H9 (cell line): Measurements from ENCODE around the gene ZNF521. TPM values are rescaled to one million over a fixed set of nuclear protein-coding genes. Genes with fewer than 3 reads are reported as not detected.
A peak's percentile ranks its signal among the peaks of the same experiment; 100 is the strongest.
"Not testable (repeated sequence)": the region's sequence is repeated elsewhere in the genome, so short reads cannot be mapped to it uniquely, and the experiment has no call there.

ENCODE experiments used
- DNase-seq: peaks from one replicate; pipeline ENCODE4 v3.0.0-alpha.2; 2017
- H2AFZ ChIP-seq: one replicate; pipeline ENCODE4 v1.6.1; 2013; ENCODE audit warnings: mild to moderate bottlenecking, low read length, control low read depth, moderate library complexity
- H2AK5ac ChIP-seq: 2 replicates; pipeline ENCODE4 v1.6.1; 2013; ENCODE audit warnings: low read length, control low read depth, mixed read lengths; ENCODE audit not compliant: insufficient read length
- H2BK120ac ChIP-seq: one replicate; pipeline ENCODE4 v1.6.1; 2013; ENCODE audit warnings: low read depth, mild to moderate bottlenecking, low read length, control low read depth, inconsistent platforms; ENCODE audit not compliant: poor library complexity, severe bottlenecking
- H2BK12ac ChIP-seq: 2 replicates; pipeline ENCODE4 v1.6.1; 2013; ENCODE audit warnings: low read length, control low read depth, mixed read lengths, low read depth; ENCODE audit not compliant: insufficient read length
- H2BK15ac ChIP-seq: 2 replicates; pipeline ENCODE4 v1.6.1; 2013; ENCODE audit warnings: low read depth, low read length, control low read depth
- H2BK20ac ChIP-seq: one replicate; pipeline ENCODE4 v1.6.1; 2013; ENCODE audit warnings: low read depth, mild to moderate bottlenecking, low read length, control low read depth, inconsistent platforms; ENCODE audit not compliant: poor library complexity, severe bottlenecking
- H2BK5ac ChIP-seq: 2 replicates; pipeline ENCODE4 v1.6.1; 2013; ENCODE audit warnings: low read length, control low read depth, mixed read lengths; ENCODE audit not compliant: insufficient read length
- H3K14ac ChIP-seq: 2 replicates; pipeline ENCODE4 v1.6.1; 2013; ENCODE audit warnings: low read length, control low read depth; ENCODE audit not compliant: insufficient read depth
- H3K18ac ChIP-seq: 2 replicates; pipeline ENCODE4 v1.6.1; 2013; ENCODE audit warnings: low read depth, mild to moderate bottlenecking, mixed read lengths, low read length, control low read depth; ENCODE audit not compliant: insufficient read length
- H3K23ac ChIP-seq: 2 replicates; pipeline ENCODE4 v1.6.1; 2013; ENCODE audit warnings: low read length, control low read depth, mixed read lengths, low read depth; ENCODE audit not compliant: insufficient read length
- H3K23me2 ChIP-seq: 2 replicates; pipeline ENCODE4 v1.6.1; 2013; ENCODE audit warnings: low read depth, mild to moderate bottlenecking, mixed read lengths, low read length, control low read depth; ENCODE audit not compliant: insufficient read length, poor library complexity, severe bottlenecking
- H3K27ac ChIP-seq: 2 replicates; pipeline ENCODE4 v1.5.1; 2013; ENCODE audit warnings: low read length, control low read depth, mixed read lengths, low read depth; ENCODE audit not compliant: insufficient read length
- H3K27me3 ChIP-seq: 2 replicates; pipeline ENCODE4 v1.6.1; 2013; ENCODE audit warnings: low read length, control low read depth, inconsistent platforms; ENCODE audit not compliant: insufficient read depth
- H3K4ac ChIP-seq: 2 replicates; pipeline ENCODE4 v1.6.1; 2013; ENCODE audit warnings: low read depth, mild to moderate bottlenecking, control low read depth, inconsistent platforms, low read length, moderate library complexity
- H3K4me1 ChIP-seq: 2 replicates; pipeline ENCODE4 v1.6.1; 2013; ENCODE audit warnings: low read length, control low read depth, inconsistent platforms; ENCODE audit not compliant: insufficient read depth
- H3K4me2 ChIP-seq: 2 replicates; pipeline ENCODE4 v1.6.1; 2013; ENCODE audit warnings: low read length, control low read depth, mixed read lengths; ENCODE audit not compliant: insufficient read length, insufficient read depth
- H3K56ac ChIP-seq: 2 replicates; pipeline ENCODE4 v1.6.1; 2013; ENCODE audit warnings: low read depth, mild to moderate bottlenecking, mixed read lengths, low read length, control low read depth; ENCODE audit not compliant: insufficient read length
- H3K79me1 ChIP-seq: 2 replicates; pipeline ENCODE4 v1.6.1; 2013; ENCODE audit warnings: low read depth, mild to moderate bottlenecking, moderate library complexity, low read length, control low read depth, inconsistent platforms; ENCODE audit not compliant: insufficient read depth, poor library complexity, severe bottlenecking
- H3K79me2 ChIP-seq: 2 replicates; pipeline ENCODE4 v1.6.1; 2013; ENCODE audit warnings: low read length, control low read depth, inconsistent platforms; ENCODE audit not compliant: insufficient read depth
- H3K9ac ChIP-seq: 2 replicates; pipeline ENCODE4 v1.6.1; 2013; ENCODE audit warnings: low read length, control low read depth, mixed read lengths; ENCODE audit not compliant: insufficient read length; ENCODE audit errors: extremely low read depth
- H3K9me3 ChIP-seq: one replicate; pipeline ENCODE4 v1.6.1; 2013; ENCODE audit warnings: low read depth, low read length, inconsistent platforms; ENCODE audit not compliant: control insufficient read depth
- H3T11ph ChIP-seq: one replicate; pipeline ENCODE4 v1.6.1; 2013; ENCODE audit warnings: mild to moderate bottlenecking, low read length, control low read depth, inconsistent platforms
- H4K20me1 ChIP-seq: one replicate; pipeline ENCODE4 v1.6.1; 2013; ENCODE audit not compliant: control insufficient read depth, insufficient read length, insufficient read depth
- H4K5ac ChIP-seq: 2 replicates; pipeline ENCODE4 v1.6.1; 2013; ENCODE audit warnings: low read depth, mild to moderate bottlenecking, mixed read lengths, low read length, control low read depth; ENCODE audit not compliant: insufficient read length
- H4K8ac ChIP-seq: replicated peaks from 2 replicates; pipeline ENCODE4 v1.6.1; 2013; ENCODE audit warnings: low read length, control low read depth, mixed read lengths, low read depth; ENCODE audit not compliant: insufficient read length
- H4K91ac ChIP-seq: 2 replicates; pipeline ENCODE4 v1.6.1; 2013; ENCODE audit warnings: low read depth, mild to moderate bottlenecking, moderate library complexity, mixed read lengths, low read length, control low read depth; ENCODE audit not compliant: insufficient read length
- H3K27ac Mint-ChIP-seq, 3 experiments: 2 replicates in 2 of 3; 3 replicates in 1 of 3; pipeline ENCODE4 v1.8.0; 2020 to 2021; ENCODE audit warnings: mixed read lengths in 3 of 3, mild to moderate bottlenecking in 1 of 3, moderate library complexity in 1 of 3
- H3K27me3 Mint-ChIP-seq: 2 replicates; pipeline ENCODE4 v1.8.0; 2021; ENCODE audit warnings: low read depth, mild to moderate bottlenecking, moderate library complexity, mixed read lengths
- H3K36me3 Mint-ChIP-seq, 3 experiments: 2 replicates in 2 of 3; 3 replicates in 1 of 3; pipeline ENCODE4 v1.8.0; 2020 to 2021; ENCODE audit warnings: low read depth in 3 of 3, mixed read lengths in 3 of 3; ENCODE audit not compliant: insufficient read depth in 1 of 3
- H3K4me1 Mint-ChIP-seq, 2 experiments: 2 replicates each; pipeline ENCODE4 v1.8.0; 2020; ENCODE audit warnings: mixed read lengths in 2 of 2
- H3K4me3 Mint-ChIP-seq, 2 experiments: 2 replicates in 1 of 2; 3 replicates in 1 of 2; pipeline ENCODE4 v1.8.0; 2020 to 2021; ENCODE audit warnings: mild to moderate bottlenecking in 2 of 2, mixed read lengths in 2 of 2, moderate library complexity in 1 of 2
- H3K9me3 Mint-ChIP-seq, 2 experiments: 2 replicates in 1 of 2; 3 replicates in 1 of 2; pipeline ENCODE4 v1.8.0; 2020; ENCODE audit warnings: mild to moderate bottlenecking in 2 of 2, mixed read lengths in 2 of 2, moderate library complexity in 1 of 2
- WGBS: extraction: QIAGEN DNeasy Blood & Tissue Kit; methylation state at CpG from one replicate; pipeline ENCODE4 v1.1.7; 2013; ENCODE audit warnings: missing lambda C conversion rate, low lambda C conversion rate, mixed read lengths; ENCODE audit not compliant: insufficient read length; ENCODE audit errors: extremely low coverage; 5-methylcytosine and 5-hydroxymethylcytosine counted together
- total RNA-seq: library from RNA; stranded (reverse); gene quantifications from 2 replicates; pipeline ENCODE4 v1.2.1, GENCODE V29; 2021
- TF ChIP-seq, protein P1 (sequence below): fragments of 200-600 bp; sonication (generic); conservative IDR thresholded peaks from 3 replicates; pipeline ENCODE4 v1.8.0; 2021; ENCODE audit warnings: antibody characterized with exemption, mild to moderate bottlenecking

Gene ZNF521
- total RNA-seq, 1 experiment from 2014 or later, result 3.3 TPM

DNA sequence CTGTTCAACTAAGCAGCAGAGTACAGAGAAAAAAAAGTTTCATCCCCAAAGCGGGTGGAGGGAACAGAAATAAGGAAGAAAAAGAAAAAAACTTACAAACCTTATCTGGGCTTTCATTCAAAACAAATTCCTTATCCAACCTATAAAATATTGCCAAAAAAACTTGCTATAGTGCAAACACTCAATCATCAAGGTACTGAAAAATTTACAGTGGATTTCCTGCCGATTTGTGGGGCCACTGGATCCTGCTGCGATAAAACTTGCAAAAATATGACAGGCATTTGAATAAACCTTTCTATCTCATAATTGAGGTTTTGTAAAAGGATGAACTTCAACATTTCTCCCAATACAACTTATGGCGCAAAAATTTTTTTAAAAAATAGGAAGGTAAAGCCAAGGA lies 77.0 kb downstream of the ZNF521 start:
- peaks cover 0 to 10% (median 8%) of the 10 kb centered on the region in 3 experiments; a peak in 5 of 7 replicates for H3K36me3 Mint-ChIP-seq
- H3K27ac Mint-ChIP-seq, result no peak overlapping the region

GRCh38 chr18:25266931-25267527 lies 84.9 kb downstream of the ZNF521 start:
- H3K36me3 Mint-ChIP-seq, H3K4me1 ChIP-seq, H2BK20ac ChIP-seq, H3K23me2 ChIP-seq, H3K56ac ChIP-seq, H3K9me3 Mint-ChIP-seq, H3K9me3 ChIP-seq, H2AFZ ChIP-seq, H3K4ac ChIP-seq, H4K91ac ChIP-seq, H4K20me1 ChIP-seq, DNase-seq, H4K8ac ChIP-seq, H3K79me1 ChIP-seq, H3K79me2 ChIP-seq, H3K23ac ChIP-seq, H3K4me2 ChIP-seq, H2BK15ac ChIP-seq, H3K4me3 Mint-ChIP-seq, H3T11ph ChIP-seq, H3K9ac ChIP-seq, H3K27ac ChIP-seq, H2AK5ac ChIP-seq, H3K27me3 Mint-ChIP-seq, H3K27me3 ChIP-seq, H2BK120ac ChIP-seq, H2BK5ac ChIP-seq: not testable (repeated sequence)
- H2BK12ac ChIP-seq, result peak overlapping the region; percentile 15
- peak overlapping the region; percentile 58; the same call in 1 of the 2 replicates for H3K14ac ChIP-seq
- H4K5ac ChIP-seq, result peak overlapping the region; percentile 43
- WGBS, result no CpG with 5 or more reads among the region's 12 CpGs
- peak overlapping the region; percentile 74 for H3K18ac ChIP-seq
- Mint-ChIP-seq H3K27ac (peak overlapping the region in 1 of 3 experiments; percentile 68; a peak in 3 of 7 replicates), H3K4me1 (peaks cover 20 to 45% of the 10 kb centered on the region in 2 experiments)

More for the DNA sequence above, 77.0 kb downstream of the ZNF521 start:
- H3K27me3 ChIP-seq, result no peaks in the 10 kb centered on the region
- no peak overlapping the region for H3K27ac ChIP-seq
- Mint-ChIP-seq H3K4me3 (no peak overlapping the region), H3K9me3 (peaks cover 0 to 7% of the 10 kb centered on the region in 2 experiments; a peak in 2 of 5 replicates), H3K27me3 (no peaks in the 10 kb centered on the region), H3K4me1 (peaks cover 0 to 18% of the 10 kb centered on the region in 2 experiments; a peak in 2 of 4 replicates)
- H4K20me1 ChIP-seq, result no peaks in the 10 kb centered on the region
- H2AK5ac ChIP-seq, result no peak overlapping the region
- H3K4me1 ChIP-seq, result no peaks in the 10 kb centered on the region
- H2AFZ ChIP-seq, result no peak overlapping the region
- H3K9ac ChIP-seq, result no peak overlapping the region
- H4K91ac ChIP-seq, result no peak overlapping the region
- H4K5ac ChIP-seq, result no peak overlapping the region
- H2BK15ac ChIP-seq, result no peak overlapping the region
- H3K79me1 ChIP-seq, result no peaks in the 10 kb centered on the region
- no peaks in the 10 kb centered on the region for H3K9me3 ChIP-seq
- no peak overlapping the region for H3K23ac ChIP-seq
- H3T11ph ChIP-seq, result no peak overlapping the region
- H3K56ac ChIP-seq, result no peak overlapping the region
- no peak overlapping the region for H4K8ac ChIP-seq
- TF ChIP-seq, protein P1, sequence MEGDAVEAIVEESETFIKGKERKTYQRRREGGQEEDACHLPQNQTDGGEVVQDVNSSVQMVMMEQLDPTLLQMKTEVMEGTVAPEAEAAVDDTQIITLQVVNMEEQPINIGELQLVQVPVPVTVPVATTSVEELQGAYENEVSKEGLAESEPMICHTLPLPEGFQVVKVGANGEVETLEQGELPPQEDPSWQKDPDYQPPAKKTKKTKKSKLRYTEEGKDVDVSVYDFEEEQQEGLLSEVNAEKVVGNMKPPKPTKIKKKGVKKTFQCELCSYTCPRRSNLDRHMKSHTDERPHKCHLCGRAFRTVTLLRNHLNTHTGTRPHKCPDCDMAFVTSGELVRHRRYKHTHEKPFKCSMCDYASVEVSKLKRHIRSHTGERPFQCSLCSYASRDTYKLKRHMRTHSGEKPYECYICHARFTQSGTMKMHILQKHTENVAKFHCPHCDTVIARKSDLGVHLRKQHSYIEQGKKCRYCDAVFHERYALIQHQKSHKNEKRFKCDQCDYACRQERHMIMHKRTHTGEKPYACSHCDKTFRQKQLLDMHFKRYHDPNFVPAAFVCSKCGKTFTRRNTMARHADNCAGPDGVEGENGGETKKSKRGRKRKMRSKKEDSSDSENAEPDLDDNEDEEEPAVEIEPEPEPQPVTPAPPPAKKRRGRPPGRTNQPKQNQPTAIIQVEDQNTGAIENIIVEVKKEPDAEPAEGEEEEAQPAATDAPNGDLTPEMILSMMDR, result no peak
- no peak overlapping the region for H2BK5ac ChIP-seq
- no peak overlapping the region for H2BK120ac ChIP-seq
- H3K14ac ChIP-seq, result no peak overlapping the region
- H2BK20ac ChIP-seq, result no peak overlapping the region
- H3K4me2 ChIP-seq, result no peak overlapping the region
- DNase-seq, result no peak
- no peak overlapping the region for H3K4ac ChIP-seq
- H3K18ac ChIP-seq, result no peak overlapping the region
- no CpG with 5 or more reads among the region's 4 CpGs for WGBS
- H3K79me2 ChIP-seq, result no peaks in the 10 kb centered on the region
- H2BK12ac ChIP-seq, result no peak overlapping the region
- no peaks in the 10 kb centered on the region for H3K23me2 ChIP-seq
